Measurements from ENCODE around the gene EXOG.

EXOG gene

DNA sequence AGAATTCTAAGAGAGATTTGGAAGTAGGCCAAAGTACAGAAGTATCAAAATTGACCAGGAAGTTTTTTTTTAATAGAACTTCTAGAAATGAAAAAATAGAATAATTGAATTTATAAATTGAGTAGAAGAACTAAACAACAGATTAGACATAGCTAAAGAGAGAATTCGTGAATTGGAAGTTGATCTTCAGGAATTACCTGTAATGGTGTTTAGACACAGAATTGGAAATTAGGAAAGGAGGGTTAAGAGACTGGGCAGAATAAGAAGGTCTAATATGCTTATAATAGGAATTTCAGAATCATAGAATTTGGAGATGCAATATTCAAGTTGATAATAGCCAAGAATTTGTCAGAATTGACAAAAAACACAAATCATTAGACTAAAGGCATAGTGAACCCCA lies 26.3 kb upstream of the EXOG start:
- intact Hi-C loops (cut with DNase I): no loop called here
- DNase-seq: no peak

DNA sequence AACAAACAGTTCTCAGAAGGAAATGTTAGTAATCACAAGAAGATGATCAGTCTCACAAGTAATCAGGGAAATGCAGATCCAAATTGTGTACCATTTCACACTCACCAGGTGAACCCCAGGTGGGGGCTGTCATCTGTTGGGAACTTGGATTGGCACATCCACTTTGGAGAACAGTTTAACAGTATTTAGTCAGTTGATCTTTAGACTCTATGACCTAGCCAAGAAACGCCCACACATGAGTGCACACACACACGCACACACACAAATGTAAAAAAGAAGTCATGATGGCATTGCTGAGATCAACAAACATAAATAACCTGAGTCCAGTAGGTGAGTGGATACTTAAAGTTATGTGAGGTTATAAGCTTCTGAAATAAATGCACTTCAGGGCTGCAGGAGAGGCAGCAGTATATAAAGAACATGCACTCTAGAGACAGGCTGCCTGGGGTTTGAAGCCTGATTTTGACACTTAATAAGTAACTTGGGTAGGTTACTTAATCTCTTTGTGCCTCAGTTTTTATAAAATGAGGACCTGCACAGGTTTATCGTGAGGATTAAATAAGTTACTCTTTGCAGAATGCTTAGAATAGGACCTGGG lies 24.8 kb upstream of the EXOG start:
- intact Hi-C loops (cut with DNase I): no loop called here
- DNase-seq: no peak

DNA sequence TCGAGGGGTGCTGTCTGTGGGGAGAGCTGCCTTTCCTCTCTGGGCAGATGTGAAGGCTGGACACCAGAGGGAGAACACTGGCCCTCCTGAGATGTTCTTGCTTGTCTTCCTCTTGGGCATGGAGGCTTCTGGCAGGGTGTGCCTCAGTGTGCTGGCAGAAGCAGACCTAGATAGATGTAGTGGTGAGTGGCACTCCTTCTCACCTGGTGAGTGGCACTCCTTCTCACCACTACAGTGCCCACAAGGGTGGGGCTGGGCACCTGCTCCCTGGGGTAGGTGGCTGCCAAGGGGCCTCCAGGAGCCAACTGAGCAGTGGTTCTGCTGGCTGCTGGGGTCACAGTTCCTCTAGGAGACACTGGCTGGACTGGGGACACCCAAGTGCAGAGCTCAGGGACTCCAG lies 23.8 kb upstream of the EXOG start:
- DNase-seq: no peak

DNA sequence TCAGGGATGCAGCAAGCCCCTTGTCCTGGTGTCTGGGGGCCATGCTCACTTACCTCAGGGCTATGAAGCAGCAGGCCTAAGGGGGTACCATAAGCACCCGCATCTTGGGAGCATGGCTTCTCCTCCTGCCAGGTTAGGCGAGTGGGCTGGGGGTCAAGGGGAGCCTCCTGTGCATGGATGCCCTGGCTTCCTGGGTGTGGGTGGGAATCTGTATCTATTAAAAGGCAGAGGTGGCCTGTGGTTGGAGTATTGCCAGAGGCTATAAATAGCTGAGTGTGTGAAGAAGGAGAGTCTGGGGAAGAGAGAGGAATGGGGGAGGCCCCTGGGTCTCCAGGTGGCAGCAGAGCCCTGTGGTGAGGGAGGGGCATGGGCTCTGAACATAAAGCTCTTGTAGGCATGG lies 22.9 kb upstream of the EXOG start:
- peak in 1 of 42 donors; percentile 27 for DNase-seq
- intact Hi-C loops (cut with DNase I): no loop called here

More for the DNA sequence above, 23.8 kb upstream of the EXOG start:
- intact Hi-C loops (cut with DNase I): no loop called here

DNA sequence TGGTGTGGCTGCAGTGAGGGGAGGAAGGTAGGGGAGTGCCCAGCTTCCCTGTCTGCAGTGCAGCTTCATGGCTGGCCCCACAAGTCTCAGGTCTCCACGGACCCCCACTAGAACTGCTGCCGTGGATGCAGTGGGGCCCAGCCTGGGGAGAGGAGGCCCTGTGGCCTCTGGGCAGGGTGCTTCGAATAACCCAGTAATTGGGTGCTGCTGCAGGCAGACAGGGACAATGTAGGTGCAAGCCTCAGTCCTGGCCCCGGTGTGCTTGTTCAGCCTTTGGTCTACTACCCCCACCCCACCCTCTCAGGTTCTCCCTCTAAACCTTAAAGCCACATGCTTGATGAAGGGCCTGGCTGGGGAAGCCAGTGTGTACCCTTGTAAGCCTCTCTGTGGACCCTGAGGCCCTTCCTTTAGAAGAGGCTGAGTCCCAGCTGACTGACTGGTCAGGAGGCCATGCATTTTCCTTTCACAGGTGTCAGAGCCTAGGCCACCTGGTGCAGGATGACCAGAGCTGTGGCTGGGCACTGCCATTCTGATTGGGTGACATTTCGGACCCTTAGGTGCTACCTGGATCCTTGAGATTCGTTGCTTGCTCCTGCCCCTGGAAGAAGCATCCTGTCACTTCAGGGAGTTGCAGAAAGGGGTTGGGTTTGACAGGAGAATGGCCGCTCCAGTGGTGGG lies 21.1 kb upstream of the EXOG start:
- intact Hi-C loops (cut with DNase I): loop anchor here (5.0 kb wide), 1 partner anchor 128 kb away; the partner anchor contains the start of gene XYLB
- DNase-seq: peak in 2 of 42 donors; percentile 28 to 33

DNA sequence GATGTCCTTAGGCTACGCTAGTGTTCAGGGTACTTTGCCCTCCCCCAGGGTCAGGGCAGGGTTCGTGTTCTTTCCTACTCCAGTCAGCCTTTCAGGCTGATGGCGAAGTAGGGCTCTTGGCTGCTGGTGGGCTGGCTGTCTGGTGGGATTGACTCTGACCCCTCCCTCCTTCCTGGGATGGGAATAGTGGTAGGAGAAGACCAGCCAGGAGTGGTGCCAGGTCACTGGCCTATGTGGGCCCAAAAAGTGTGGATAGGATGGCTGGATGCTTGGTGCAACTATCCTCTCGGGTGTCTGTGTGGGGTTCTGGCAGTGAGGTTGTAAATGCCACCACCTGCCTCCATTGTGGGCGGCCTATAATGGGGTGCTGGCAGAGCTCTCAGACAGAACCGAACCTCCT lies 20.4 kb upstream of the EXOG start:
- intact Hi-C loops (cut with DNase I): loop anchor here (5.0 kb wide), 1 partner anchor 128 kb away; the partner anchor contains the start of gene XYLB

DNA sequence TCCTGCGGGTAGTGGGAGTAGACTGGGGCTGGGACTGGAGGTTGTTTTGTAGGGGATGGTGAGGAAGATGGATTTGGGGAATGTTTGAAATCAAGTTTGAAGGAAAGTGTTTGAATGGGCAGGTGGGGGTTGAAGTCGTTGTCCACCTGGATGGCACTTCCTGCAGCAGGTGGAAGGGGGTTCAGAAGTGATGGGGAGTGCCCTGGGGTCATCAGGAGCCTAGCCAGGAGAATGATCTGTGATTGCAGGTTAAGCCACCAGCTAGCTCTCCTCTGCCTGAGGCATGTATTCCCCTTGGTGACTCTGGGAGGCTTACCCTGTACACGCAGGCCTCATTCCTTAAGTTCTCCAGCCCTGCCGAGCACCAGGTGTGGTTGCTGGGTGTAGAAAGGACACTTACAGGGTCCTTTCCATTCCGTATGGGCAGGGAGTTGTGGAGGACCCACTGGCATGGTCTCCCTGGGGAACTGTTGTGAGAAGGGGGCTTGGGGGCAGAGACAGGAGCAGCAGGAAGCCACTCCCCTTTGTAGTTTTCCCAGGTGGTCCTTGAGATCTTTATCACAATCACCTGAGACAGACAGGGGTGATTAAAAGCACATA lies 19.9 kb upstream of the EXOG start:
- intact Hi-C loops (cut with DNase I): loop anchor here (5.0 kb wide), 1 partner anchor 129 kb away; the partner anchor contains the start of gene XYLB

More for the DNA sequence above, 20.4 kb upstream of the EXOG start:
- peak in 1 of 42 donors; percentile 7 for DNase-seq

DNA sequence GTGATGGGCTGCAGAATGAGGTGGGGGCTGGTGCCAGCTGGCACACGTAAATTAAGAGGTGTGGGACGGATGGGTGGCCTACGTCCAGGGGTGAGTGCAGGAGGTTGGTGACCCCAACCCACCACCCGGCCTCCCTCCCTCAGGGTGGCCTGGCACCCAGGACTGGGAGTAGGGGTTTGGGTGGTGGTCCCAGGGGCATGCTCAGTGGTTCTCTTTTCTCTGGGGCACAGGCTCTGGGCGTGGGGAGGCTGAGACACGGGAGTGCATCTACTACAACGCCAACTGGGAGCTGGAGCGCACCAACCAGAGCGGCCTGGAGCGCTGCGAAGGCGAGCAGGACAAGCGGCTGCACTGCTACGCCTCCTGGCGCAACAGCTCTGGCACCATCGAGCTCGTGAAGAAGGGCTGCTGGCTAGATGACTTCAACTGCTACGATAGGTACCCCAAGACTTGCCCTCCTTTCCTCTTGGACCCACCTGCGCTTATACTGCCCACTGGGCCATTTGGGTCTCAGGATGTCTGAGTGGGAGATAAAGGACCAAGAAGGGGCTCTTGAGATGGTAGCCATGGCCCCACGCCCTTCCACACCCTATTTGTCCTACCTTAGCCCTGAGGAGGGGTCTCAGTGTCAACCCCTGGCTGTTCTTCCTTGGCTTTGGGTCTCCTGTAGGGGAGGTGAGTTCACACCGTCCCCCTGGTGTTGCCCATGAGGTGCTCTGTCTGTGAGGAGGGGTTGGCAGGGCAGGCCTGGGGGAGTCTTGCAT lies 18.9 kb upstream of the EXOG start:
- DNase-seq: peak in 1 of 42 donors; percentile 31
- intact Hi-C loops (cut with DNase I): loop anchor here (5.0 kb wide), 1 partner anchor 130 kb away; the partner anchor contains the start of gene XYLB

More for the DNA sequence above, 19.9 kb upstream of the EXOG start:
- DNase-seq: peak in 1 of 42 donors; percentile 16

DNA sequence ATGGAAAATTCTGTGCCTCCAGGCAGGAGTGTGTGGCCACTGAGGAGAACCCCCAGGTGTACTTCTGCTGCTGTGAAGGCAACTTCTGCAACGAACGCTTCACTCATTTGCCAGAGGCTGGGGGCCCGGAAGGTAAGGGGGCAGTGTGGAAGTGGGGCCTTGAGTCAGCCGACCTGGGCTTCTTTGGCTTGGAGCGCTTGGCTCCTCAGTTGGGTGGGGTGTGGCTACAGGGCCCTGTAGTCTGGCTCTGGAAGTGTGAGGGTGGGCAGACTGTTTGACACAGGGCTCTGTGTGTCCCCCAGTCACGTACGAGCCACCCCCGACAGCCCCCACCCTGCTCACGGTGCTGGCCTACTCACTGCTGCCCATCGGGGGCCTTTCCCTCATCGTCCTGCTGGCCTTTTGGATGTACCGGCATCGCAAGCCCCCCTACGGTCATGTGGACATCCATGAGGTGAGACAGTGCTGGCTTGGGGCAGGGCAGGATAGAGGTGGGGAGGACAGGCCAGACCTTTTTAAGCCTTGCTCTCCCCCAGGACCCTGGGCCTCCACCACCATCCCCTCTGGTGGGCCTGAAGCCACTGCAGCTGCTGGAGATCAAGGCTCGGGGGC lies 18.2 kb upstream of the EXOG start:
- intact Hi-C loops (cut with DNase I): loop anchor here (5.0 kb wide), 1 partner anchor 131 kb away; the partner anchor contains the start of gene XYLB
- peak in 1 of 42 donors; percentile 7 for DNase-seq

DNA sequence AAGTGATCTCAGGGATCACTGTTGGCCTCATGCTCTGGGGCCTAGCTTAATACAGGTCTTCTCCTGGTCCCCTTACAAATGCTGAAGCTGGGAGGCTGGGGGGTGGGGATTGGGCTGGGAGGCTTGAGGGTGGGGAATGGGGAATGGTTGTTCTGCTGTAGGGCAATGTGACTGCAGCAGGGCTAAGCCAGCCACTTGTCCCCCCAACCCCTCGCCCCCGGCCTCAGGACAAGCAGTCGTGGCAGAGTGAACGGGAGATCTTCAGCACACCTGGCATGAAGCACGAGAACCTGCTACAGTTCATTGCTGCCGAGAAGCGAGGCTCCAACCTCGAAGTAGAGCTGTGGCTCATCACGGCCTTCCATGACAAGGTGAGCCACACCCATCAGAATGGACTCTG lies 17.2 kb upstream of the EXOG start:
- DNase-seq: peak in 1 of 42 donors; percentile 7
- intact Hi-C loops (cut with DNase I): loop anchor here (5.0 kb wide), 1 partner anchor 132 kb away; the partner anchor contains the start of gene XYLB

DNA sequence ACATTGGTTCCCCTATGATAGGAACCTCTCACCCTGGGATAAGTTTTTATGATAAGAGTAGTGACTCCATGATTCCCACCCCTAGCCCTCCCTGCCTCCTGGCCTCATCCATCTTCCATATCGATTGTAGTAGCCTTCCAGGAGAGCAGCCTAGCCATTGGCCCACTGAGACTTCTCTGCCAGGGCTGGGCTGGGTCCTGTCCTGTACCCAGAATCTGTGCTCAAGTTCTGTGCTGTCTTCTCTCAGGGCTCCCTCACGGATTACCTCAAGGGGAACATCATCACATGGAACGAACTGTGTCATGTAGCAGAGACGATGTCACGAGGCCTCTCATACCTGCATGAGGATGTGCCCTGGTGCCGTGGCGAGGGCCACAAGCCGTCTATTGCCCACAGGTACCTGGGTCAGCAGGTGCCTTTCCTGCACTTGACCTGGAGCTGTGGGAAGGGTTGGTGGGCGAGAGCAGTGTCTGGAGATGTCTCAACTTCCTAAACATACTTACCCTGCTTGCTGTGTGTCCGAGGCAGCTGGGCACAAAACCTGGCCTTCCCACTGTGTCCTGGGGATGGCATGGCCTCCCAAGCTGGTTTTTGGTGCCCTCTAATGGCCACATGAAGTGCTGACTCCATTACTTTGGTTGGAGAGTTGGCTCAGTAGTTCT lies 16.6 kb upstream of the EXOG start:
- intact Hi-C loops (cut with DNase I): loop anchor here (5.0 to 10.0 kb wide), 3 partner anchors 132 to 475 kb away; partner anchors contain the start of genes ACAA1, MYD88 and XYLB
- DNase-seq: peak; percentile 24 to 89 (median 72)

DNA sequence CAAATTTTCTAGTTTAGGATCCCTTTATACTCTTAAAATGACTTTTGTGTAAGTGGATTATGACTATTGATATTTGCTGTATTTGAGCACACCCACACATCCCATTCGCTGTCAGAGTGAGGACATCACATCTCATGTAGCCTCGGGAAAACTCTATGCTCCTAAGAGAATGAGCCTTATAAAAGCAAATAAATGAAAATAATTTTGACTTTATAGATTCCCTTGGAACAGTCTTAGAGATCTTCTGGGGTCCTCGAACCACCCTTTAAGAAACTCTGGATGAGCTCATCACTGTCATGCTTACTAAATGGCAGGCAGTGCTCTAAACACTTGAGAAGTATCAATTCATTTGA lies 16.1 kb upstream of the EXOG start:
- intact Hi-C loops (cut with DNase I): loop anchor here (10.0 kb wide), 2 partner anchors 345 to 475 kb away; partner anchors contain the start of genes ACAA1 and MYD88
- no peak for DNase-seq

DNA sequence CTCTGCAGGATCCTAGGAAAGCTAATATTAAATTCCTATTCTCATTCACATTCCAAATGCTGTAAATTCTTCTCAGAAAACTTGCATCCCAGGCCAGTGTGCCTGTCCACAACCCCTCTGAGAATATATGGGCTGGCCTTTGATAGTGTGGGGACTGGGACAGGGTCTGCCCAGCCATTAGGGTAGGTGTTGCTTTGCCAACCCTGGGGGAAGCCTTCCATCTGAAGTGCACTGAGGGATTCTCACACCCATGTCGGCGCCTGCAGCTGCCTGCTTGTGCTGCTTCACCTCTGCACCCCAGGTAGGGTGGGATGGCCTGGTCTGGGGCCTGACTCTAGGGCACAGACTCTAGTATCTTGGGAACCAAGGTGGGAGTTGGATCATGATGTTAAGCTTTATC lies 15.2 kb upstream of the EXOG start:
- intact Hi-C loops (cut with DNase I): loop anchor here (10.0 kb wide), 2 partner anchors 346 to 476 kb away; partner anchors contain the start of genes ACAA1 and MYD88
- DNase-seq: no peak

DNA sequence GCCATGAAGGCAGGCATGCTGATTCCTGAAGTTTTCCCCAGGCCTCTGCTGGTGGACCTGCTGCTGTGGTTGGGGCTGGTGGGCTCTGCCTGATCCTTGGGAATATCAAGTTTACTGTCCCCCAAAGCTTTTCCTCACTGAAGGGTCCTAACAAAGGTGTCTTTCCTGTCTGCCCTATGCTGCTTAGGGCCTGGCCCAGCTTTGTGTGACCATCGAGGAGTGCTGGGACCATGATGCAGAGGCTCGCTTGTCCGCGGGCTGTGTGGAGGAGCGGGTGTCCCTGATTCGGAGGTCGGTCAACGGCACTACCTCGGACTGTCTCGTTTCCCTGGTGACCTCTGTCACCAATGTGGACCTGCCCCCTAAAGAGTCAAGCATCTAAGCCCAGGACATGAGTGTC lies 13.2 kb upstream of the EXOG start:
- intact Hi-C loops (cut with DNase I): loop anchor here (10.0 kb wide), 2 partner anchors 348 to 478 kb away; partner anchors contain the start of genes ACAA1 and MYD88
- DNase-seq: no peak

DNA sequence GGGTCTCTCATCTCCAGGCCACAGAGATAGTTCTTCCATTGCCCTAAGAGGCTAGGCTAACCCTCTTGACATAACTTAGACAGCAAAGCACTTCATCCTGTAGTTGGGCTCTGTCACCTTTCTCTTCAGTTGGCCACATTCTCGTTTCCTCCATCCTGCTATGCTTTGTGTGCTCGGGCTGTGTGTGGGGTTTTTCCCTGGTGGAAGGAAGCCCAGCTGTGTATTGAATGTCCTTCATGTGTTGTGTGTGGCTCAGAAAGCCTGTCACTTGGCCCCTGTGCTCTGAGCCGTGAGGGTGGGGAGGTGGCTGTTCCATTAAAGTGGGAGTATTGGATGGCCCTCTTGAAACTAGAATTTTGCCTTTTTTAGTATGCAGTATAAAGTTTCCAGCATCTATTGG lies 8.8 kb upstream of the EXOG start:
- DNase-seq: no peak
- intact Hi-C loops (cut with DNase I): loop anchor here (5.0 to 10.0 kb wide), 3 partner anchors 35 to 483 kb away; partner anchors contain the start of genes ACAA1, ACVR2B and MYD88

DNA sequence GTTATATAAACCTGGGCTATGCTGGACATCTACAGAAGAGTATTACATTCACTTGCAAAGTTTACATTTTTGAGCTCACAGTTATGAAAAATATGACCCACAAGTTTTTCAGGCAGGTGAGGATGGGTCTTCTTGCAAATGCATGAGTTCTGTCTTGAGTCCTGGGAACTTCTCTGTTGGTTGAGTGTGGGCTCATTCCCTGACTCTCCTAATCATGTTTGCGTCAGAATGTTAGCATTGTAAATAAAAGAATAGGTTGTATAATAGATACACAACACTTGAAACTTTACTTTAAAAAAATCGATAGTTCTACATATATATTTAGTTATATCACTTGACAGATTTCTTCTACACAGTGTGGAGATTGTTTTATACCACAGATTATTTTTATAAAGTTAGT lies 7.2 kb upstream of the EXOG start:
- intact Hi-C loops (cut with DNase I): loop anchor here (5.0 to 10.0 kb wide), 3 partner anchors 37 to 484 kb away; partner anchors contain the start of genes ACAA1, ACVR2B and MYD88
- no peak for DNase-seq

DNA sequence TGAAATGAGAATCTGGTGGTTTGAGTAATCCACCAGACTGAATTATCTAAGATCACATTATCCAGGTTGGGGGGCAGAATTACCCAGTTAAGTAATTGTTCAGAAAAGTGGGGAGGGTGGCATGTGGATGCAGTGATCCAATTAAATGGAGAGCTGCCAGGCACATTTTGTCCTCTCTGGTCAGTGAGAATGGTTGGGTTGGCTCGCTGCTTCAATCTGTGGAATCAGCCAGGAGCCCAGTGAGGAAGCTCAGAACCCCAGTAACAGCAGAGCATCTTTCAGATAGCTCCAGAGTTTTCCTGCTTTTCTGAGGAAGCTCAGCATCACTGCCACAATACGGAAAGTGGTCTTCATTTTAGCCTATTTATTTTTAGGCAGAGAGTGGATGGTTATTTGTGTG lies 6.4 kb upstream of the EXOG start:
- intact Hi-C loops (cut with DNase I): loop anchor here (5.0 to 10.0 kb wide), 4 partner anchors 37 to 485 kb away; partner anchors contain the start of genes ACAA1, ACVR2B and MYD88
- DNase-seq: peak in 22 of 42 donors; percentile 15 to 78 (median 36)
